IMR-90 (cell line): ENCODE data around the gene PPP1R1C. TPM values are rescaled to one million over a fixed set of nuclear protein-coding genes. Genes with fewer than 3 reads are reported as not detected.

Experiments
- ATAC-seq: fragments of 200-7000 bp; cut with Tn5 transposase; 2 replicates; pipeline ENCODE4 v1.9.1; 2020; ENCODE audit warnings: low read depth, mild to moderate bottlenecking, moderate library complexity
- BruUV-seq: library from RNA; stranded (reverse); fragments of 400-500 nt; replicated peaks from 2 replicates; lab custom pipeline; 2021; lab: Mats Ljungman, UMichigan
- CTCF ChIA-PET: fragments of 300-600 bp; formaldehyde crosslinking; extraction: SDS; loops from one replicate; lab custom pipeline; 2021; ENCODE audit warnings: antibody characterized with exemption; lab: Yijun Ruan, JAX
- POLR2A ChIA-PET: fragments of 300-600 bp; sonication (Branson Sonifier 250); formaldehyde crosslinking; loops from one replicate; lab custom pipeline; 2022; ENCODE audit warnings: antibody characterized with exemption; ENCODE audit not compliant: unreplicated experiment; lab: Charles Lee
- DNase-seq: peaks from one replicate; pipeline ENCODE4 v3.0.0; 2013
- H2AFZ ChIP-seq: replicated peaks from 2 replicates; pipeline ENCODE3; 2013; ENCODE audit warnings: low read length, mild to moderate bottlenecking; ENCODE audit not compliant: poor library complexity
- H2AK5ac ChIP-seq: 2 replicates; pipeline ENCODE4 v1.6.1; 2013; ENCODE audit warnings: low read depth, low read length, inconsistent platforms
- H2AK9ac ChIP-seq: replicated peaks from 2 replicates; pipeline ENCODE3; 2013; ENCODE audit warnings: mild to moderate bottlenecking, low read depth, low read length, moderate library complexity; ENCODE audit not compliant: poor library complexity
- H2BK120ac ChIP-seq: 2 replicates; pipeline ENCODE4 v1.6.1; 2013; ENCODE audit warnings: low read depth, low read length, inconsistent platforms
- H2BK15ac ChIP-seq: 3 replicates; pipeline ENCODE4 v1.6.1; 2013; ENCODE audit warnings: low read depth, low read length, inconsistent platforms
- H2BK20ac ChIP-seq: 2 replicates; pipeline ENCODE4 v1.6.1; 2013; ENCODE audit warnings: low read depth, mild to moderate bottlenecking, inconsistent platforms, low read length, moderate library complexity
- H2BK5ac ChIP-seq: 2 replicates; pipeline ENCODE4 v1.6.1; 2013; ENCODE audit warnings: mild to moderate bottlenecking, low read depth, low read length, inconsistent platforms; ENCODE audit not compliant: poor library complexity, severe bottlenecking
- H3K14ac ChIP-seq: replicated peaks from 2 replicates; pipeline ENCODE4 v1.6.1; 2013; ENCODE audit warnings: low read depth, low read length, inconsistent platforms
- H3K18ac ChIP-seq: 2 replicates; pipeline ENCODE4 v1.6.1; 2013; ENCODE audit warnings: low read depth, low read length, control low read depth
- H3K23ac ChIP-seq: 2 replicates; pipeline ENCODE4 v1.6.1; 2013; ENCODE audit warnings: low read depth, low read length, inconsistent platforms
- H3K27ac ChIP-seq: 2 replicates; pipeline ENCODE4 v1.5.1; 2013; ENCODE audit warnings: mild to moderate bottlenecking, control low read depth, low read length; ENCODE audit not compliant: insufficient read depth
- H3K27me3 ChIP-seq: 2 replicates; pipeline ENCODE4 v1.6.1; 2013; ENCODE audit warnings: low read length; ENCODE audit not compliant: control insufficient read depth, insufficient read depth
- H3K36me3 ChIP-seq: 2 replicates; pipeline ENCODE4 v1.6.1; 2013; ENCODE audit warnings: low read length, mixed read lengths; ENCODE audit not compliant: control insufficient read depth, insufficient read depth
- H3K4ac ChIP-seq: 2 replicates; pipeline ENCODE4 v1.6.1; 2013; ENCODE audit warnings: low read depth, low read length, inconsistent platforms
- H3K4me1 ChIP-seq: 2 replicates; pipeline ENCODE4 v1.6.1; 2013; ENCODE audit warnings: low read length, mixed read lengths; ENCODE audit not compliant: control insufficient read depth, insufficient read depth
- H3K4me2 ChIP-seq: 2 replicates; pipeline ENCODE4 v1.6.1; 2013; ENCODE audit warnings: low read depth, mild to moderate bottlenecking, control low read depth, low read length, moderate library complexity
- H3K4me3 ChIP-seq: 2 replicates; pipeline ENCODE4 v1.5.1; 2013; ENCODE audit warnings: low read depth, mild to moderate bottlenecking, control low read depth, low read length, moderate library complexity; ENCODE audit not compliant: insufficient read depth
- H3K56ac ChIP-seq: 2 replicates; pipeline ENCODE4 v1.6.1; 2013; ENCODE audit warnings: low read length, inconsistent platforms; ENCODE audit not compliant: insufficient read depth; ENCODE audit errors: extremely low read depth
- H3K79me1 ChIP-seq, 2 experiments: 2 replicates each; pipeline ENCODE4 v1.6.1; 2013; ENCODE audit warnings: low read length in 2 of 2, inconsistent platforms in 1 of 2, low read depth in 1 of 2
- H3K9ac ChIP-seq: 2 replicates; pipeline ENCODE4 v1.6.1; 2013; ENCODE audit warnings: low read depth, low read length, control low read depth
- H3K9me1 ChIP-seq: 2 replicates; pipeline ENCODE4 v1.6.1; 2013; ENCODE audit warnings: low read length, inconsistent platforms; ENCODE audit not compliant: insufficient read depth
- H3K9me3 ChIP-seq: 2 replicates; pipeline ENCODE4 v1.6.1; 2013; ENCODE audit warnings: low read length; ENCODE audit not compliant: control insufficient read depth, insufficient read depth
- H4K20me1 ChIP-seq: 2 replicates; pipeline ENCODE4 v1.6.1; 2013; ENCODE audit warnings: low read length, inconsistent platforms; ENCODE audit not compliant: insufficient read depth
- H4K5ac ChIP-seq: 2 replicates; pipeline ENCODE4 v1.6.1; 2013; ENCODE audit warnings: mild to moderate bottlenecking, low read depth, low read length, control low read depth
- H4K8ac ChIP-seq, 2 experiments: 2 replicates each; pipeline ENCODE4 v1.6.1; 2013; ENCODE audit warnings: low read depth in 2 of 2, low read length in 2 of 2, control low read depth in 1 of 2, inconsistent platforms in 1 of 2
- H4K91ac ChIP-seq: 2 replicates; pipeline ENCODE4 v1.6.1; 2013; ENCODE audit warnings: low read depth, low read length, inconsistent platforms; ENCODE audit not compliant: insufficient read depth
- BHLHE40 ChIP-seq: fragments of 150-350 bp; IDR thresholded peaks from 2 replicates; pipeline ENCODE4 v1.6.1; 2016; ENCODE audit warnings: mild to moderate bottlenecking, low read depth, low read length
- CEBPB ChIP-seq: IDR thresholded peaks from 2 replicates; pipeline ENCODE4 v1.6.1; 2012; ENCODE audit warnings: low read depth, low read length, improper control_type of control experiment
- CTCF ChIP-seq: conservative IDR thresholded peaks from 2 replicates; pipeline ENCODE4 v1.5.1; 2012; ENCODE audit warnings: mild to moderate bottlenecking, low read depth, low read length, improper control_type of control experiment
- ELK1 ChIP-seq: fragments of 150-350 bp; IDR thresholded peaks from 2 replicates; pipeline ENCODE4 v1.6.1; 2016; ENCODE audit warnings: low read depth, mild to moderate bottlenecking, low read length, moderate library complexity, borderline replicate concordance
- MAZ ChIP-seq: IDR thresholded peaks from 2 replicates; pipeline ENCODE4 v1.6.1; 2012; ENCODE audit warnings: low read depth, mild to moderate bottlenecking, low read length, improper control_type of control experiment, moderate library complexity, borderline replicate concordance
- MXI1 ChIP-seq: IDR thresholded peaks from 2 replicates; pipeline ENCODE4 v1.6.1; 2012; ENCODE audit warnings: low read depth, mild to moderate bottlenecking, low read length, moderate library complexity, borderline replicate concordance
- NFE2L2 ChIP-seq: fragments of 150-350 bp; IDR thresholded peaks from 2 replicates; pipeline ENCODE4 v1.6.1; 2016; ENCODE audit warnings: low read depth, mild to moderate bottlenecking, low read length
- POLR2A ChIP-seq: IDR thresholded peaks from 2 replicates; pipeline ENCODE4 v1.6.1; 2012; ENCODE audit warnings: mild to moderate bottlenecking, low read depth, low read length
- RCOR1 ChIP-seq: IDR thresholded peaks from 2 replicates; pipeline ENCODE4 v1.6.1; 2012; ENCODE audit warnings: mild to moderate bottlenecking, low read length, improper control_type of control experiment; ENCODE audit not compliant: insufficient replicate concordance
- RFX5 ChIP-seq: IDR thresholded peaks from 2 replicates; pipeline ENCODE4 v1.8.0; 2012; ENCODE audit warnings: low read depth, mild to moderate bottlenecking, low read length, moderate library complexity
- SMC3 ChIP-seq: fragments of 150-350 bp; IDR thresholded peaks from 2 replicates; pipeline ENCODE4 v1.6.1; 2016; ENCODE audit warnings: low read depth, mild to moderate bottlenecking, antibody characterized with exemption, low read length, moderate library complexity
- WGBS, 2 experiments: methylation state at CpG; one replicate each; pipeline versions ENCODE4 v1.1.5 to v1.1.7; 2013; ENCODE audit warnings: missing lambda C conversion rate in 2 of 2; ENCODE audit not compliant: insufficient read length in 1 of 2; ENCODE audit errors: extremely low coverage in 2 of 2; 5-methylcytosine and 5-hydroxymethylcytosine counted together
- dilution Hi-C: fragments of 300-500 bp; cut with HindIII; formaldehyde crosslinking; loops from one replicate; pipeline ENCODE4 v1.14.3; 2018; ENCODE audit warnings: low sequenced_read_pairs; ENCODE audit not compliant: unreplicated experiment
- in situ Hi-C: fragments of 300-500 bp; cut with MboI; formaldehyde crosslinking; loops from 3 replicates; pipeline ENCODE4 v1.14.3; 2019; ENCODE audit warnings: low sequenced_read_pairs, inconsistent platforms, mixed read lengths
- intact Hi-C: fragments of 100-400 bp; cut with micrococcal nuclease; formaldehyde crosslinking; loops from 2 replicates; pipeline ENCODE4 v1.10.0; 2022
- polyA plus RNA-seq, 3 experiments: library from polyadenylated mRNA; depleted of rRNA; stranded (reverse); fragments of >200 nt; gene quantifications; 2 replicates each; pipeline ENCODE4 v1.2.3, GENCODE V29; 2012; ENCODE audit warnings: low replicate concordance in 1 of 3
- total RNA-seq: library from RNA; depleted of rRNA; stranded (reverse); fragments of >200 nt; gene quantifications from 2 replicates; pipeline ENCODE4 v1.2.3, GENCODE V29; 2012

The PPP1R1C gene
- total and polyA plus RNA-seq, 2 of the 4 experiments (the other 2 are of a cell fraction): 0.10 to 0.36 TPM

- H4K8ac ChIP-seq: no peak overlapping the region
- H4K20me1 ChIP-seq: no peaks in the 10 kb centered on the region
- H2AK9ac ChIP-seq: no peak overlapping the region
- intact Hi-C loops (no loop called here), dilution Hi-C loops (no loop called here), in situ Hi-C loops (loop anchor here (10.0 kb wide), 1 partner anchor 169 kb away; no protein-coding TSS in a partner anchor)
- H2AFZ ChIP-seq: no peak overlapping the region
- 88% methylated on average over 1 of the region's 3 CpGs; no CpG with 5 or more reads in 1 of the 2 experiments for WGBS, 2 experiments
- H3K23ac ChIP-seq: no peak overlapping the region; the same call in 1 of the 2 replicates
- no peak overlapping the region for H3K18ac ChIP-seq
- ChIA-PET CTCF (no interaction called here), POLR2A (no interaction called here)
- H3K9me3 ChIP-seq: no peaks in the 10 kb centered on the region
- no peaks in the 10 kb centered on the region for H3K27me3 ChIP-seq
- DNase-seq (no peak), ATAC-seq (no peak)
- H4K5ac ChIP-seq: no peak overlapping the region
- H3K14ac ChIP-seq: 0 out of 2 replicates have a peak overlapping the region, but pooled peaks have one; percentile 40
- H3K4me1 ChIP-seq: peaks cover 2% of the 10 kb centered on the region; the same call in 1 of the 2 replicates
- no peak overlapping the region for H3K27ac ChIP-seq
- H4K91ac ChIP-seq: no peak overlapping the region; the same call in 1 of the 2 replicates
- peak overlapping the region; percentile 57; the same call in 1 of the 2 replicates for H3K4ac ChIP-seq
- no peak overlapping the region for H3K56ac ChIP-seq
- TF ChIP-seq SMC3 (no peak), CEBPB (no peak), MXI1 (no peak), NFE2L2 (no peak), BHLHE40 (no peak), ELK1 (no peak), CTCF (no peak), MAZ (no peak), RCOR1 (no peak), POLR2A (no peak), RFX5 (no peak)
- 0 out of 2 replicates have a peak overlapping the region, but pooled peaks have one; percentile 27 for H2AK5ac ChIP-seq
- no peak overlapping the region for H3K4me2 ChIP-seq
- no peak overlapping the region for H3K4me3 ChIP-seq
- no peaks in the 10 kb centered on the region for H3K36me3 ChIP-seq
- H3K9me1 ChIP-seq: no peaks in the 10 kb centered on the region; the same call in 1 of the 2 replicates
- H2BK15ac ChIP-seq: peak overlapping the region; percentile 44; the same call in 1 of the 3 replicates
- H3K9ac ChIP-seq: no peak overlapping the region
- H2BK20ac ChIP-seq: peak overlapping the region; percentile 65
- no TSS peak for BruUV-seq
- H2BK5ac ChIP-seq: no peak overlapping the region
- H3K79me1 ChIP-seq: no peaks in the 10 kb centered on the region
- H2BK120ac ChIP-seq: no peak overlapping the region; the same call in 1 of the 2 replicates
Measured at GRCh38 chr2:182073613-182074012, 88.0 kb downstream of the PPP1R1C start.
